Stimulated activated CD4-positive, alpha-beta T cell treated with anti-CD3 and anti-CD28 coated beads, Interleukin-4, amount 100 ng/mL, for 1 hour (primary cell): ENCODE data around the gene SMIM38.
"Not testable (repeated sequence)": the region's sequence is repeated elsewhere in the genome, so short reads cannot be mapped to it uniquely, and the experiment has no call there.

Source experiments
- DNase-seq: peaks from one replicate; pipeline ENCODE4 v3.0.0-alpha.2; 2020

The SMIM38 gene

GRCh38 chr11:69141742-69142141, 14.0 kb upstream of the SMIM38 start:
- no peak for DNase-seq

DNA sequence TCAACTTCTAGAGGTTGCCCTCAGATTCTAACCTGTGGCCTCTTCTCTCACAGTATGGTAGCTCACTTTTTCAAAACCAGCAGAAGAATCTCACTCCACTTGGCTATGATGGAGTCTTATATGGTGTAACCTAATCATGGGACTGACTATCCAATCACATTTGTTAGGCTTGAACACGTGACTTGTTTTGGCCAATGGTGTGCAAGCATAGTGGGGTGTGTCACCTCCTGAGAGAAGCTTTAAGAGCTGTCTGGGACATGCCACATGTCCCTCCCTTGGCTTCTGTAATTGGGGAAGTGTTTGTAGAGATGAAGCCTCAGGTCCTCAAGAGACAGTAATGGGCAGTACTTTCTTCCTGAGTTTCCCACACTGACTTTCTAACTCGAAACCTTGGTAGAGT, 12.8 kb upstream of the SMIM38 start:
- DNase-seq: no peak

- no peak for DNase-seq
Measured at GRCh38 chr11:69144316-69145049, 11.3 kb upstream of the SMIM38 start.

DNA sequence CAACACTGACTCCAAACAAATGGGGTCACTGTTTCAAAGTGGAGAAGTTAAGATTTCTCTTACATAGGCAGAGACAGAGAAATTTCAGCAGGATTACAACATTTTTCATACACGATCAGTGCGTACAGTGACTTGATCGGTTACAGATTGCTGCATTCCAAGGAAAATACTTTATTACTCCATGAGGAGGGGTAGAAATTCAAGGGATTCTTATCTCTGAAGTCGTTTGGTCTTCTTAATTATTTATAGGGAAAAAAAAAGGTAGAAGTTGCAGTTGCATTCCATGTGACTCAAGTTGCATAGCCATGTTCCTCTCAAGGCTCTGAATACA, 10.7 kb upstream of the SMIM38 start:
- DNase-seq: no peak

DNA sequence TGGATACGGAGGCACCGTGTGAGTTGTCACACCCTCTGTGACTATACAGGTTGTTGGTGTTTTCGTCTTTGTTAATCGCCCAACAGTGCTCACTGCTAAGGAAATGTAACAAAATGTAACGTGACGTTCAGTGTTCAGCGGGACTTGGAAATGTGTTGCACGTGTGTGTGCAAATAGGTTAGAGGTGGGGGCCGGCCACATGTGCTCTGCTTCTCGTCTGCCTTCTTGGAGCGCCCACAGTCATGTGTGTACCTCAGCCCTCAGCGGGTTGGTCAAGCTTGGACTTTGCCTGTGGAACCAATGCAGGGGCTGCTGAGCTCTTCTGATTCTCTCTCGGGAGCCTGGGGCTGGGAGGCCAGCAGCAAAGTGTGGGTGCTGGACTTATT, 7.4 kb upstream of the SMIM38 start:
- DNase-seq: no peak

DNA sequence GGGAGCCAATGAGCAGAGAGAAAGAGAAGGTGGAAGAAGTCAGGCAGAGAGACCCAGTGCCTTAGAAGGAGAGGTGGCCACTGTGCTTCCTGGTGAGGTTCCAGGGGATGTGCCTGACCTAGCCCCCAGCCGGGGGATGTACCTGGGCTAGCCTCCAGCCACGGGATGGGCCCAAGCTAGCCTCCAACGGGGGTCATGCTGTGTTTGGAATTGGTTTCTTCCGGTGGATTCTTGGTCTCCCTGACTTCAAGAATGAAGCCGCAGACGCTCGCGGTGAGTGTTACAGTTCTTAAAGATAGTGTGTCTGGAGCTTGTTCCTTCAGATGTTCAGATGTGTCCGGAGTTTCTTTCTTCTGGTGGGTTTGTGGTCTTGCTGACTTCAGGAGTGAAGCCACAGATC, 6.9 kb upstream of the SMIM38 start:
- DNase-seq: no peak

DNA sequence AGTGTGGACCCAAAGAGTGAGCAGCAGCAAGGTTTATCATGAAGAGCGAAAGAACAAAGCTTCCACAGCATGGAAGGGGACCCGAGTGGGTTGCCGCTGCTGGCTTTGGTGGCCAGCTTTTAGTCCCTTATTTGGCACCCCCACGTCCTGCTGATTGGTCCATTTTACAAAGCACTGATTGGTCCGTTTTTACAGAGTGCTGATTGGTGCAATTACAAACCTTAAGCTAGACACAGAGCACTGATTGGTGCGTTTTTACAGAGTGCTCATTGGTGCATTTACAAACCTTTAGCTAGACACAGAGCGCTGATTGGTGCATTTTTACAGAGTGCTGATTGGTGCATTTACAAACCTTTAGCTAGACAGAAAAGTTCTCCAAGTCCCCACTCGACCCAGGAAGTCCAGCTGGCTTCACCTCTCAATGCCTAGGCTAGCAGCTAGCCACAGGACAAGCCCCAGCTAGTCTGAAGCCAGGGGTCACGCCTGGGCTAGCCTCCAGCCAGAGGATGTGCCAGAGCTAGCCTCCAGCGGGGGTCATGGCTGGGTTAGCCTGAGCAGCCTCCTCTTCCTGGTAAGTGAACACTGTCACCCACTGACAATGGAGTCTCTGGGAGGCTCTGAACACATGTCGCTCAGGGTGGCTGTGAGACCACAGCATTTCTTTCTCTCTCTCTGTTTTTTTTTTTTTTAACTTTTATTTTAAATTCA, 6.2 kb upstream of the SMIM38 start:
- DNase-seq: not testable (repeated sequence)

DNA sequence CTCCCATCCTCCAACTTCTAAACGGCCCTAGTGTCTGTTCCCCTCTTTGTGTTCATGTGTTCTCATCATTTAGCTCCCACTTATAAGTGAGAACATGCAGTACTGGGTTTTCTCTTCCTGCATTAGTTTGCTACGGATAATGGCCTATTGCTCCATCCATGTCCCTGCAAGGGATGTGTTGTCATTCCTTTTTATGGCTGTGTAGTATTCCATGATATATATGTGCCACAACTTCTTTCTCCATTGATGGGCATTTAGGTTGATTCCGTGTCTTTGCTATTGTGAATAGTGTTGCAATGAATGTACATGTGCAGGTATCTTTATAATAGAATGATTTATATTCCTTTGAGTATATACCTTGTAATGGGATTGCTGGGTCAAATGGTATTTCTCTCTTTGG, 5.6 kb upstream of the SMIM38 start:
- no peak for DNase-seq

GRCh38 chr11:69151836-69152235, 3.9 kb upstream of the SMIM38 start:
- no peak for DNase-seq

GRCh38 chr11:69152733-69153421, 2.9 kb upstream of the SMIM38 start:
- DNase-seq: no peak

DNA sequence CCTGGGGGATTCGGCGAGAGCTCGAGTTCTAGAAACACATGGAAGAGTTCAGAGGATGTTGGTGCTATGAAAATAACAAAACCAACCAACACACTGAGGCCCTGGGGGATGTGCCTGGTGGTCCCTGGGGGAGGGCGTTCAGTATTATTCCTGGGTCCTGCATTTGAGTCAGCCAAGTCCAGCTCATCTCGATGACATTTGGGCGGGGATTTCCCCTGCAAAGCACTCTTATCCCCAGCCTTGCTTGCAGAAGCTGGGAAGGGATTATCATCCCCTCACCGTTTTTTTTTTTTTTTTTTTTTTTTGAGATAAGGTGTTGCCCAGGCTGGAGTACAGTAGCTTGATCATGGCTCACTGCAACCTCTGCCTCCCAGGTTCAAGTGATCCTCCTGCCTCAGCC, 2.1 kb upstream of the SMIM38 start:
- DNase-seq: no peak

DNA sequence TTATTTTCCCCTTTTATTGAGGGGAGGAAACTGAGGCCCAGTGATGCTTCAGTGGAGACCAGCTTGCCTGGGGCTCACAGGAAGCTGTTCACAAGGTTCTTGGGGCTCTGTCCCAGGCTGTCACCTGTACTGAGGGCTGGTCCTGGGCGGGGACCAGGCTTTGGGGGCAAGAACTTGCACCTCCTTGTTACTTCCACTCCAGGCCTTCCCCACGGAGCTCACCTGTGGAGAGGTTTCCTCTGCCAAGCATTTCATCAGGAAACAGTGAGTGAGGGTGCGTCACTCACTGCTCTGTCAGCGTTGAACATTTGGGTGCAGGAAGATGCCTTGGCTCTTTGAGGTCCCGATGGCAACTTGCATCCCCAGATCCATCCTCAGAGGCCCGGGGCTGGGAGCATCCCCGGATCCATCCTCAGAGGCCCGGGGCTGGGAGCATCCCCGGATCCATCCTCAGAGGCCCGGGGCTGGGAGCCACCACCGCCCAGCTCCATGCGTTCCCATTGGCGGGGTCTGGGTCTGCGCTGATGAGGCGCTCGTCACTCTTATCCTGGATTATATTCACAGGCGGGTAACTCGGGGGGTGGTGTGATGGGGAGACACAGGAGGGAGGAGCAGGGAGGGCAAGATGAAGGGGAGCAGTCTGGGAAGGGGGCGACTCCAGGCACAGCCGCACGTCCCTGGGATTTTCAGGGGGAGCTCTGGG, 1.4 kb upstream of the SMIM38 start:
- no peak for DNase-seq

DNA sequence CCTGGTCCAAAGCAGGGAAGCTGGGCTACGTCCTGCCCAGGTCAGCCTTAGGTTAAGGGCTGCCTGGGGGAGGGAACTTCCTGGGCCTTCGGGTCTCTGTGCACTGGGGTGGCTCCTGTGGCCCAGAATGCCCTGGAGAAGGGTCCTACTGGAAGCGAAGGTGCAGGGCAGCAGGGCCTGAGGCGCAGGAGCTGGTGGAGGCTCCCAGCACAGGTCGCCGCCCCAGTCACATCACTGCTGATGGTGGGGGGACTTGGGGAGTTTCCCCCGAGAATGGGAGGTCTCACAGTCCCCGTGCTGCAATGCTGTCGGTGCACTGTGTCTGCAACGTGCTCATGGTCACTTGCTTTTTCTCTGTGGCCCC, 815 bp upstream of the SMIM38 start:
- DNase-seq: no peak

GRCh38 chr11:69156235-69156639, 502 bp downstream of the SMIM38 start:
- DNase-seq: no peak

DNA sequence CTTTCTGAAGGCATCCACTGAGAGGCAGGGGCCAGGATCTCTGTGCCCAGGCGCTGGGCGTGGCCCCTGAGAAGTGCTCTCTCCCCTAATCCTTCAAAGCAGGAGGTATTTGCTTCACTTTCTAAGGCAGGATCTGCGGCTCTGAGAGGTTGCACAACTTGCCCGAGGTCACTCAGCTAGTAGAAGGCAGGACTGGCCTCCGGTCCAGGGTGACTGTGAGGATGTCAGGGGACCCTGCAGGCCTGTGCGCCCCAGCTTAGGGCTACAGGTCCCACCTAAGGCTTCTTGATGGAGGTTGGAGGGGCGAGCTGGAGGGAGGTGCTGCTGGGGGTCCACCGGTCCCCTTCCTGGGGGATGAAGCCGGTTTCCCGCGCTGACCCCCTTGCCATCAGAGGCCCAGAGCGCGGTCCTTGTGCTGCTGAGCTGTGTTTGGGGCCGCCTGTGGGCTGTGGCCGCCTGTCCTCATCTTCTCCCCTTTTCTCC, 979 bp downstream of the SMIM38 start:
- DNase-seq: no peak

DNA sequence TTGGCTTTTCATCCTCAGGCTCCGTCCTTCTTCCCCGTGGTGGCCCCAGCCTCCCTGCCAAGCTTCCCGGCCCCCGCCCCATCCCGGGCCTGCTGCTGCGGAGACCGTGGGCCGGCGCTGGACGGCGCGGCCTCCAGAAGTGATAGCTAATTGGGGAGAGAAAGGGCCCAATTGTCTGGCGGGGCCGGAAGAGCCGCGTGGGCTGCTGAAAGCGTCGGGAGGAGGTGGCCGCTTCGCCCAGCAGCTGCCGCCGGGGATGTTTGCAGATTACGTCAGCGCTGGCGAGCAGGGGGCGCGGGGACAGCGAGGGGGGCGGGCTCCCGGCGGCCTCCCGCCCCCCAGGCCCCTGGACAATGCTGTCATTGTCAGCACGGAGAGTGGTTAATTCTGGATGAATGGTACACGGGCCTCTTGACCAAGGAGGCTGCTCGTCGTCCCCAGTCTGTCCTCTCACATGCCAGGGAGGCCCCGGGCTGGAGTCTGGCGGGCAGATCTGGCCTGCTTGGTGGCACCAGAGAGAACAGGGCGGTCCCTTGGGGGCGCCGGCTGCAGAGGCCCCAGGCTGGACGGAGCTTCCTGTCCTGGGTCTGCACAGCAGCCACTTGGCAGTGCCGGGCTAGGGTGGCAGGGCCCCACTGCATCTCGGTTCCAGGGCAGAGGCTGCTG, 1.6 kb downstream of the SMIM38 start:
- no peak for DNase-seq

- DNase-seq: no peak
Measured at GRCh38 chr11:69157822-69158231, 2.1 kb downstream of the SMIM38 start.

DNA sequence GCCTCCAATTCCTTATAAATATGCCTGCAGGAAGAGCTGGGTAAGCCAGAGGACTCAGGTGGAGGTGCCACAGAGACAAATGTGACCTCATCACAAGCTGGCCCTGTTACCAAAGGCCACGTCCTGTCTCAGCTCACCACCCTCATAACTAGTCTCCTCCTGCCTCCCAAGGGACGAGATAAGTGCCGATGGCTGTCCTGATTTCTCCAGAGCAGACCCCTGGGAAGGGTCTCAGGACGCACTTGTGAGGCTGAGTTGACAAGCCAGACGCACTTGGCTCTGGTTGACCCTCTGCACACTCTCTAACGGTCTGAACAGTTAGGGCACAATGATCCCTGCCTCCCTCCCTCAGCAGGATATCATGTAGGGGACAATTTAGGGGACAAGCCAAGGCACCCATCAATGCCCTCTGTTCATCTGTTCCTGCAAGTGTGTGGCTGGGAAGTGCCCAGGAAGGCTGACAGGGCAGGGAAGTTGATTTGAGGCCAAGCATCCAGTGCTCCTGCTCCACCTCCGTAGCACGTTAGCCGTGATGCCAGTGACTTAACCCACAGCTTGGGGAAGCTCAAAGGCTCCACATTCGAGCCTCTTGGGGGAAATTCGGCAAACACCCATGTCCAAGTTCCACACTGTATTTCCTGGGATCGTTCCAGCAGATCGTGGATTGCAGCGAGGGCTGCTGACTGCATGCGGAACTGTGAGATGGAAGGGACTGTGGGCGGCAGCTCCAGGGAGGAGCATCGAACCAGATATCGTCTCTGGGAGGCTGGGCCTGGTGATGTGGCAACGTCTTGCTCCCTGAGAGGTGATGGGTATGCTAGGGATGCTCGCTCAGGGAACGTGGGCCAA, 2.8 kb downstream of the SMIM38 start:
- DNase-seq: no peak

GRCh38 chr11:69159150-69159852, 3.6 kb downstream of the SMIM38 start:
- no peak for DNase-seq

- DNase-seq: no peak
Measured at GRCh38 chr11:69160296-69161116, 4.8 kb downstream of the SMIM38 start.

GRCh38 chr11:69161117-69161407, 5.3 kb downstream of the SMIM38 start:
- no peak for DNase-seq
